HepG2 (cell line): Measurements from ENCODE around the gene SS18L1. TPM values are rescaled to one million over a fixed set of nuclear protein-coding genes. Genes with fewer than 3 reads are reported as not detected.

Experiments
- ATAC-seq: fragments of 200-7000 bp; cut with Tn5 transposase; 3 replicates; pipeline ENCODE4 v1.9.1; 2020; ENCODE audit warnings: mild to moderate bottlenecking, moderate library complexity
- BruUV-seq: library from RNA; stranded (reverse); fragments of 400-500 nt; replicated peaks from 2 replicates; lab custom pipeline; 2021; lab: Mats Ljungman, UMichigan
- CTCF ChIA-PET: fragments of 300-600 bp; formaldehyde crosslinking; extraction: SDS; loops from one replicate; lab custom pipeline; 2021; ENCODE audit warnings: low total read pairs, inconsistent platforms, low intra/inter-chr PET ratio; lab: Yijun Ruan, JAX
- POLR2A ChIA-PET: fragments of 350-600 bp; sonication (Branson Sonifier 250); formaldehyde crosslinking; loops from one replicate; lab custom pipeline; 2020; ENCODE audit warnings: antibody characterized with exemption, inconsistent platforms; lab: Yijun Ruan, JAX
- DNase-seq: peaks from one replicate; pipeline ENCODE4 v3.0.0-alpha.2; 2015; ENCODE audit warnings: low spot score
- FAIRE-seq: peaks from 3 replicates; lab custom pipeline; 2011; peaks lifted over from hg19 to GRCh38; lab: Jason Lieb, UNC
- H2AFZ ChIP-seq: one replicate; pipeline ENCODE4 v1.6.1; 2011; ENCODE audit warnings: low read length, inconsistent platforms
- H3K27ac ChIP-seq: fragments of 300-600 bp; 3 replicates; pipeline ENCODE4 v1.8.0; 2011; ENCODE audit warnings: mixed run types, mild to moderate bottlenecking, mixed read lengths, low read length, inconsistent platforms; ENCODE audit not compliant: insufficient read depth; ENCODE audit errors: extremely low read length
- H3K27me3 ChIP-seq, 2 experiments: fragments of 200-600 bp in 1 of 2; 2 replicates in 1 of 2; 3 replicates in 1 of 2; pipeline versions ENCODE4 v1.6.0 to v1.8.0; 2011; ENCODE audit warnings: low read length in 2 of 2, mild to moderate bottlenecking in 2 of 2, moderate library complexity in 2 of 2, inconsistent platforms in 1 of 2; ENCODE audit not compliant: insufficient read depth in 2 of 2, control insufficient read depth in 1 of 2
- H3K36me3 ChIP-seq, 2 experiments: fragments of 200-600 bp in 1 of 2; replicated peaks in 1 of 2; 2 replicates in 1 of 2; 3 replicates in 1 of 2; pipeline versions ENCODE4 v1.5.1 to v1.8.0; 2011; ENCODE audit warnings: low read length in 2 of 2, inconsistent platforms in 1 of 2; ENCODE audit not compliant: insufficient read depth in 2 of 2, control insufficient read depth in 1 of 2
- H3K4me1 ChIP-seq: 2 replicates; pipeline ENCODE4 v1.5.1; 2012; ENCODE audit warnings: low read length, inconsistent platforms; ENCODE audit not compliant: insufficient read depth
- H3K4me2 ChIP-seq: 2 replicates; pipeline ENCODE4 v1.6.0; 2011; ENCODE audit warnings: low read depth, low read length, inconsistent platforms
- H3K4me3 ChIP-seq, 3 experiments: fragments of 200-600 bp in 1 of 3; sonication (generic), shearing (Covaris generic) in 1 of 3; replicated peaks in 1 of 3; 2 replicates each; pipeline ENCODE4 v1.5.1; 2011 to 2016; ENCODE audit warnings: low read length in 3 of 3, inconsistent platforms in 2 of 3, low read depth in 2 of 3, mild to moderate bottlenecking in 2 of 3, control low read depth in 1 of 3, mixed read lengths in 1 of 3; ENCODE audit not compliant: insufficient read depth in 1 of 3
- H3K79me2 ChIP-seq: one replicate; pipeline ENCODE4 v1.6.1; 2011; ENCODE audit warnings: low read length, inconsistent platforms; ENCODE audit not compliant: insufficient read depth
- H3K9ac ChIP-seq: 2 replicates; pipeline ENCODE4 v1.6.0; 2011; ENCODE audit warnings: mild to moderate bottlenecking, low read depth, low read length, inconsistent platforms; ENCODE audit not compliant: insufficient read depth
- H3K9me3 ChIP-seq: 2 replicates; pipeline ENCODE4 v1.5.1; 2012; ENCODE audit warnings: mild to moderate bottlenecking, low read length
- H4K20me1 ChIP-seq: 2 replicates; pipeline ENCODE4 v1.6.0; 2011; ENCODE audit warnings: inconsistent platforms, mild to moderate bottlenecking, low read length, moderate library complexity; ENCODE audit not compliant: insufficient read depth
- KLF11 ChIP-seq: IDR thresholded peaks from 2 replicates; pipeline ENCODE4 v1.6.1; 2016; ENCODE audit warnings: missing compliant biosample characterization
- POLR2A ChIP-seq, 2 experiments: IDR thresholded peaks; 2 replicates each; pipeline ENCODE4 v1.6.1; 2011; ENCODE audit warnings: low read depth in 2 of 2, low read length in 2 of 2, mild to moderate bottlenecking in 1 of 2, moderate library complexity in 1 of 2; ENCODE audit not compliant: insufficient read depth in 1 of 2
- POLR2AphosphoS2 ChIP-seq: IDR thresholded peaks from 2 replicates; pipeline ENCODE4 v1.6.1; 2011; ENCODE audit warnings: low read depth, low read length, improper control_type of control experiment
- ZNF430 ChIP-seq: sonication (generic); formaldehyde crosslinking; IDR thresholded peaks from 2 replicates; pipeline ENCODE4 v1.9.0; 2021; ENCODE audit warnings: mild to moderate bottlenecking, missing genetic modification reagents
- ZNF619 ChIP-seq: sonication (generic); formaldehyde crosslinking; IDR thresholded peaks from 2 replicates; pipeline ENCODE4 v1.4.0; 2020; ENCODE audit warnings: mild to moderate bottlenecking, missing genetic modification reagents
- ZSCAN31 ChIP-seq: sonication (generic); formaldehyde crosslinking; IDR thresholded peaks from 2 replicates; pipeline ENCODE4 v1.5.0; 2020; ENCODE audit warnings: low read depth, mild to moderate bottlenecking, missing genetic modification reagents
- whole genome bisulfite sequencing: methylation state at CpG from one replicate; pipeline ENCODE4 v1.1.6; 2017; ENCODE audit warnings: low lambda C conversion rate; 5-methylcytosine and 5-hydroxymethylcytosine counted together
- in situ Hi-C: cut with HindIII; loops from 2 replicates; pipeline ENCODE4 v1.10.0; 2017; ENCODE audit warnings: low pct_unique_long_range_greater_than_20kb; ENCODE audit not compliant: extremely low pct_ligation_motif_present
- intact Hi-C: fragments of 100-400 bp; cut with micrococcal nuclease; formaldehyde crosslinking; loops from one replicate; pipeline ENCODE4 v1.10.0; 2022; ENCODE audit not compliant: unreplicated experiment
- polyA plus RNA-seq, 8 experiments: library from polyadenylated mRNA; depleted of rRNA in 3 of 8; stranded (reverse) in 7 of 8; unstranded in 1 of 8; fragments of >200 nt; fragmentation: Illumina TruSeq in 4 of 8; extraction: Trizol in 4 of 8; gene quantifications; 2 replicates each; pipeline versions ENCODE4 v1.2.1 to v1.2.3, GENCODE V29; 2011 to 2016; ENCODE audit warnings: low read depth in 4 of 8, missing spikeins in 1 of 8, mixed read lengths in 1 of 8; ENCODE audit not compliant: insufficient read depth in 1 of 8
- total RNA-seq, 5 experiments: library from RNA; depleted of rRNA; stranded (reverse); fragments of >200 nt; fragmentation: Illumina TruSeq; extraction: Trizol; gene quantifications; 2 replicates each; pipeline ENCODE4 v1.2.3, GENCODE V29; 2016; ENCODE audit warnings: low read depth in 1 of 5
- TF ChIP-seq, protein P1 (sequence below): sonication (generic); formaldehyde crosslinking; IDR thresholded peaks from 2 replicates; pipeline ENCODE4 v1.5.1; 2020; ENCODE audit warnings: missing genetic modification reagents, mild to moderate bottlenecking, borderline replicate concordance
- TF ChIP-seq, protein P2 (sequence below): sonication (generic); formaldehyde crosslinking; IDR thresholded peaks from 2 replicates; pipeline ENCODE4 v1.5.0; 2020; ENCODE audit warnings: missing genetic modification reagents, mild to moderate bottlenecking, borderline replicate concordance
- TF ChIP-seq, protein P3 (sequence below): sonication (generic); formaldehyde crosslinking; IDR thresholded peaks from 2 replicates; pipeline ENCODE4 v1.8.1; 2023; ENCODE audit warnings: mild to moderate bottlenecking, missing genetic modification reagents
- TF ChIP-seq, protein P4 (sequence below): IDR thresholded peaks from 2 replicates; pipeline ENCODE4 v1.6.1; 2018; ENCODE audit warnings: missing genetic modification reagents

The SS18L1 gene
- total and polyA plus RNA-seq, 2 of the 13 experiments (the other 11 are each of a cell fraction or from before 2014, with no cell fraction given), result 17.8 to 27.6 TPM

DNA sequence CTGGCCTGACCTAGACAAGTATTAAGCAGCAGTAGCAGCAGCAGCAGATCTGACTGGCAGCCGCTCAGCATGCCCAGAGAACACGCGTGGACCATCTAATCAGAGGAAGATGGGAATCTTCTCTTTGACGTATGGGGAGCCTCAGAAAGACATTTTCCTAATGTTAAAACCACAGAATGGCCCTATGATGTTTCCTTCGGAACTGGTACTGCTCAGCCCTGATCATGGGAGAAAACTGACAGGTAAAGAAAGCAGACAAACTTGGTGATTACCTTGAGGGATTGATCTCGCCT lies 6.5 kb upstream of the SS18L1 start:
- TF ChIP-seq KLF11 (CRISPR knock-in tag) (no peak), POLR2AphosphoS2 (0 out of 2 replicates have a peak, but pooled peaks have one; percentile 27), POLR2A (IDR thresholded peaks at IDR 0.05; ENCODE audit: insufficient read depth in 1 of 2, low read depth in 2 of 2, low read length in 2 of 2) (peak in 1 of 2 experiments; percentile 61; a peak in 1 of 4 replicates), ZNF430 (CRISPR knock-in tag) (0 out of 2 replicates have a peak, but pooled peaks have one; percentile 28), ZSCAN31 (CRISPR knock-in tag) (peak; percentile 38; the same call in 1 of the 2 replicates), ZNF619 (no peak)
- TF ChIP-seq, protein P1, sequence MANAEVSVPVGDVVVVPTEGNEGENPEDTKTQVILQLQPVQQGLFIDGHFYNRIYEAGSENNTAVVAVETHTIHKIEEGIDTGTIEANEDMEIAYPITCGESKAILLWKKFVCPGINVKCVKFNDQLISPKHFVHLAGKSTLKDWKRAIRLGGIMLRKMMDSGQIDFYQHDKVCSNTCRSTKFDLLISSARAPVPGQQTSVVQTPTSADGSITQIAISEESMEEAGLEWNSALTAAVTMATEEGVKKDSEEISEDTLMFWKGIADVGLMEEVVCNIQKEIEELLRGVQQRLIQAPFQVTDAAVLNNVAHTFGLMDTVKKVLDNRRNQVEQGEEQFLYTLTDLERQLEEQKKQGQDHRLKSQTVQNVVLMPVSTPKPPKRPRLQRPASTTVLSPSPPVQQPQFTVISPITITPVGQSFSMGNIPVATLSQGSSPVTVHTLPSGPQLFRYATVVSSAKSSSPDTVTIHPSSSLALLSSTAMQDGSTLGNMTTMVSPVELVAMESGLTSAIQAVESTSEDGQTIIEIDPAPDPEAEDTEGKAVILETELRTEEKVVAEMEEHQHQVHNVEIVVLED (CRISPR knock-in tag), result no peak
- TF ChIP-seq, protein P2, sequence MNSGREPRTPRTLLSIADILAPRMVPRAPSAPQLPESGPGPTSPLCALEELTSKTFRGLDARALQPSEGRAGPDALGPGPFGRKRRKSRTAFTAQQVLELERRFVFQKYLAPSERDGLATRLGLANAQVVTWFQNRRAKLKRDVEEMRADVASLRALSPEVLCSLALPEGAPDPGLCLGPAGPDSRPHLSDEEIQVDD (CRISPR knock-in tag), result no peak
- TF ChIP-seq, protein P3, sequence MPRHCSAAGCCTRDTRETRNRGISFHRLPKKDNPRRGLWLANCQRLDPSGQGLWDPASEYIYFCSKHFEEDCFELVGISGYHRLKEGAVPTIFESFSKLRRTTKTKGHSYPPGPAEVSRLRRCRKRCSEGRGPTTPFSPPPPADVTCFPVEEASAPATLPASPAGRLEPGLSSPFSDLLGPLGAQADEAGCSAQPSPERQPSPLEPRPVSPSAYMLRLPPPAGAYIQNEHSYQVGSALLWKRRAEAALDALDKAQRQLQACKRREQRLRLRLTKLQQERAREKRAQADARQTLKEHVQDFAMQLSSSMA (CRISPR knock-in tag), result 0 out of 2 replicates have a peak, but pooled peaks have one; percentile 30
- TF ChIP-seq, protein P4, sequence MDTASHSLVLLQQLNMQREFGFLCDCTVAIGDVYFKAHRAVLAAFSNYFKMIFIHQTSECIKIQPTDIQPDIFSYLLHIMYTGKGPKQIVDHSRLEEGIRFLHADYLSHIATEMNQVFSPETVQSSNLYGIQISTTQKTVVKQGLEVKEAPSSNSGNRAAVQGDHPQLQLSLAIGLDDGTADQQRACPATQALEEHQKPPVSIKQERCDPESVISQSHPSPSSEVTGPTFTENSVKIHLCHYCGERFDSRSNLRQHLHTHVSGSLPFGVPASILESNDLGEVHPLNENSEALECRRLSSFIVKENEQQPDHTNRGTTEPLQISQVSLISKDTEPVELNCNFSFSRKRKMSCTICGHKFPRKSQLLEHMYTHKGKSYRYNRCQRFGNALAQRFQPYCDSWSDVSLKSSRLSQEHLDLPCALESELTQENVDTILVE, result 0 out of 2 replicates have a peak, but pooled peaks have one; percentile 6
- intact Hi-C loops, result loop anchor here (1.0 to 5.0 kb wide), 3 partner anchors 14 to 126 kb away; partner anchors contain the start of genes LSM14B and TAF4
- H3K27ac ChIP-seq, result no peak overlapping the region
- H2AFZ ChIP-seq, result no peak overlapping the region
- H3K79me2 ChIP-seq, result peaks cover 30% of the 10 kb centered on the region
- BruUV-seq, result no TSS peak
- WGBS, result 95% methylated on average over 6 of the region's 6 CpGs
- no peak for DNase-seq
- H3K9ac ChIP-seq, result no peak overlapping the region
- ATAC-seq, result no peak
- ChIA-PET POLR2A (interaction anchor here (1.4 to 7.8 kb wide), 4 partner anchors 15 to 126 kb away, joined by 4 to 86 read pairs (median 25); partner anchors contain the start of genes LSM14B and TAF4), CTCF (interaction anchor here (0.8 to 3.5 kb wide), 3 partner anchors 70 to 156 kb away, joined by 3 to 48 read pairs (median 6); no protein-coding TSS in a partner anchor)
- no peaks in the 10 kb centered on the region for H3K9me3 ChIP-seq
- in situ Hi-C loops, result no loop called here
- H4K20me1 ChIP-seq, result peaks cover 53% of the 10 kb centered on the region
- H3K36me3 ChIP-seq, result peaks cover 55 to 81% of the 10 kb centered on the region in 2 experiments
- H3K4me1 ChIP-seq, result peaks cover 50% of the 10 kb centered on the region
- no peak overlapping the region for H3K4me3 ChIP-seq
- FAIRE-seq, result no peak
- H3K4me2 ChIP-seq, result no peak overlapping the region
- no peaks in the 10 kb centered on the region for H3K27me3 ChIP-seq
